Neural cell (in vitro differentiated cells): Measurements from ENCODE around the gene NDUFAF3. TPM values are rescaled to one million over a fixed set of nuclear protein-coding genes. Genes with fewer than 3 reads are reported as not detected.

Experiments used
- H2AFZ ChIP-seq: fragments of 200-600, 300-800 bp; sonication (generic), shearing (Covaris generic); 2 replicates; pipeline ENCODE4 v1.6.0; 2014; ENCODE audit warnings: low read depth, mild to moderate bottlenecking, antibody characterized with exemption, low read length, moderate library complexity
- H3F3A ChIP-seq: fragments of 200-600 bp; shearing (Covaris generic); 2 replicates; pipeline ENCODE4 v1.6.1; 2016; ENCODE audit warnings: mild to moderate bottlenecking, moderate library complexity, mixed read lengths, antibody characterized with exemption, low read length; ENCODE audit not compliant: insufficient read depth, poor library complexity, severe bottlenecking
- H3K27ac ChIP-seq: fragments of 200-600, 300-800 bp; sonication (generic), shearing (Covaris generic); 2 replicates; pipeline ENCODE4 v1.5.1; 2014; ENCODE audit warnings: mild to moderate bottlenecking, low read length, moderate library complexity
- H3K27me3 ChIP-seq: fragments of 300-800, 200-600 bp; sonication (generic), shearing (Covaris generic); 2 replicates; pipeline ENCODE4 v1.6.0; 2014; ENCODE audit warnings: mild to moderate bottlenecking, low read depth, low read length, moderate library complexity; ENCODE audit not compliant: insufficient read depth
- H3K36me3 ChIP-seq: fragments of 300-800, 200-600 bp; sonication (generic), shearing (Covaris generic); 2 replicates; pipeline ENCODE4 v1.5.1; 2014; ENCODE audit warnings: mild to moderate bottlenecking, antibody characterized with exemption, low read length, moderate library complexity; ENCODE audit not compliant: insufficient read depth
- H3K4me2 ChIP-seq: fragments of 300-800, 200-600 bp; sonication (generic), shearing (Covaris generic); 2 replicates; pipeline ENCODE4 v1.6.0; 2014; ENCODE audit warnings: mild to moderate bottlenecking, low read length
- H3K4me3 ChIP-seq: fragments of 300-800, 200-600 bp; sonication (generic), shearing (Covaris generic); 2 replicates; pipeline ENCODE4 v1.5.1; 2014; ENCODE audit warnings: mild to moderate bottlenecking, low read length, moderate library complexity
- H3K79me2 ChIP-seq: fragments of 200-600 bp; shearing (Covaris generic); replicated peaks from 2 replicates; pipeline ENCODE4 v1.6.0; 2014; ENCODE audit warnings: mild to moderate bottlenecking, low read length, moderate library complexity; ENCODE audit not compliant: insufficient read depth
- H3K9ac ChIP-seq: fragments of 300-800, 200-600 bp; sonication (generic), shearing (Covaris generic); 2 replicates; pipeline ENCODE4 v1.6.1; 2016; ENCODE audit warnings: mild to moderate bottlenecking, low read length, mixed read lengths
- H3K9me2 ChIP-seq: fragments of 200-600 bp; shearing (Covaris generic); 2 replicates; pipeline ENCODE4 v1.6.1; 2016; ENCODE audit warnings: mild to moderate bottlenecking, low read length, mixed read lengths; ENCODE audit not compliant: insufficient read depth
- H3K9me3 ChIP-seq: fragments of 200-600, 300-800 bp; sonication (generic), shearing (Covaris generic); 2 replicates; pipeline ENCODE4 v1.6.1; 2016; ENCODE audit warnings: mild to moderate bottlenecking, mixed run types, low read length, moderate library complexity, mixed read lengths
- H4K20me1 ChIP-seq: fragments of 200-600 bp; shearing (Covaris generic); 2 replicates; pipeline ENCODE4 v1.6.1; 2016; ENCODE audit warnings: mild to moderate bottlenecking, mixed run types; ENCODE audit not compliant: insufficient read depth
- CTCF ChIP-seq: fragments of 450-650 bp; IDR thresholded peaks from 2 replicates; pipeline ENCODE4 v1.5.1; 2014; ENCODE audit warnings: antibody characterized with exemption, mild to moderate bottlenecking, moderate library complexity; ENCODE audit not compliant: poor library complexity, severe bottlenecking
- EP300 ChIP-seq: fragments of 450-650 bp; conservative IDR thresholded peaks from 2 replicates; pipeline ENCODE4 v1.6.1; 2014; ENCODE audit warnings: antibody characterized with exemption, mild to moderate bottlenecking, moderate library complexity; ENCODE audit not compliant: poor library complexity, severe bottlenecking
- EZH2 ChIP-seq: fragments of 200-600, 300-800 bp; shearing (Covaris generic), sonication (generic); IDR thresholded peaks from 2 replicates; pipeline ENCODE4 v1.6.1; 2014; ENCODE audit warnings: antibody characterized with exemption, low read length, borderline replicate concordance, mild to moderate bottlenecking; ENCODE audit not compliant: insufficient read depth, poor library complexity, severe bottlenecking
- MXI1 ChIP-seq: fragments of 450-650 bp; conservative IDR thresholded peaks from 2 replicates; pipeline ENCODE4 v1.6.1; 2014; ENCODE audit warnings: antibody characterized with exemption, mild to moderate bottlenecking; ENCODE audit not compliant: poor library complexity, severe bottlenecking
- POLR2AphosphoS5 ChIP-seq: IDR thresholded peaks from 2 replicates; pipeline ENCODE4 v1.6.1; 2012
- RAD21 ChIP-seq: fragments of 450-650 bp; conservative IDR thresholded peaks from 2 replicates; pipeline ENCODE4 v1.6.1; 2014; ENCODE audit warnings: antibody characterized with exemption, mild to moderate bottlenecking, moderate library complexity
- REST ChIP-seq: IDR thresholded peaks from 2 replicates; pipeline ENCODE4 v1.6.1; 2012; ENCODE audit warnings: borderline replicate concordance
- SMC3 ChIP-seq: fragments of 450-650 bp; conservative IDR thresholded peaks from 2 replicates; pipeline ENCODE4 v1.6.1; 2014; ENCODE audit warnings: antibody characterized with exemption, mild to moderate bottlenecking, moderate library complexity; ENCODE audit not compliant: poor library complexity
- TAF1 ChIP-seq: IDR thresholded peaks from 2 replicates; pipeline ENCODE4 v1.6.1; 2012; ENCODE audit warnings: low read depth
- polyA plus RNA-seq: library from polyadenylated mRNA; depleted of rRNA; stranded (reverse); fragments of >200 nt; gene quantifications from 2 replicates; pipeline ENCODE4 v1.2.3, GENCODE V29; 2014

Gene NDUFAF3
- polyA plus RNA-seq, 1 donor from 2014 or later: 36.2 TPM

- H2AFZ ChIP-seq: peak overlapping the region; percentile 94
- peak overlapping the region; percentile 94 for H3K27ac ChIP-seq
- peak overlapping the region; percentile 94 for H3K4me2 ChIP-seq
These were observed 608 bp upstream of the NDUFAF3 start for GRCh38 chr3:49021213-49021812.

GRCh38 chr3:49022688-49023171, 809 bp downstream of the NDUFAF3 start:
- Histone ChIP-seq H3K27me3 (no peaks in the 10 kb centered on the region), H3K79me2 (peaks cover 18% of the 10 kb centered on the region), H3K36me3 (no peaks in the 10 kb centered on the region), H3K9me2 (no peaks in the 10 kb centered on the region), H3K4me2 (peak overlapping the region; percentile 44), H4K20me1 (no peaks in the 10 kb centered on the region), H2AFZ (no peak overlapping the region), H3K27ac (peak overlapping the region; percentile 94), H3F3A (no peaks in the 10 kb centered on the region), H3K9ac (peak overlapping the region; percentile 97), H3K4me3 (peak overlapping the region; percentile 100), H3K9me3 (no peaks in the 10 kb centered on the region)
- no peak for TF ChIP-seq TAF1
- TF ChIP-seq CTCF: no peak
- no peak for TF ChIP-seq REST

More at GRCh38 chr3:49021213-49021812, 608 bp upstream of the NDUFAF3 start:
- no peaks in the 10 kb centered on the region for H3F3A ChIP-seq
- H4K20me1 ChIP-seq: no peaks in the 10 kb centered on the region
- TF ChIP-seq MXI1 (peak; percentile 67), RAD21 (no peak), CTCF (no peak), REST (peak; percentile 71), TAF1 (peak; percentile 80), EZH2 (no peak), SMC3 (no peak), EP300 (no peak), POLR2AphosphoS5 (peak; percentile 99)
- peak overlapping the region; percentile 97 for H3K9ac ChIP-seq
- H3K79me2 ChIP-seq: peaks cover 18% of the 10 kb centered on the region
- H3K4me3 ChIP-seq: peak overlapping the region; percentile 100
- no peaks in the 10 kb centered on the region for H3K9me2 ChIP-seq
- H3K27me3 ChIP-seq: no peaks in the 10 kb centered on the region
- no peaks in the 10 kb centered on the region for H3K36me3 ChIP-seq
- no peaks in the 10 kb centered on the region for H3K9me3 ChIP-seq
